Endothelial cell of umbilical vein (primary cell): Measurements from ENCODE around the gene HECW1. TPM values are rescaled to one million over a fixed set of nuclear protein-coding genes. Genes with fewer than 3 reads are reported as not detected.

ENCODE experiments used
- BruUV-seq: library from RNA; stranded (reverse); fragments of 400-500 nt; replicated peaks from 2 replicates; lab custom pipeline; 2021; lab: Mats Ljungman, UMichigan
- CTCF ChIA-PET: fragments of 300-600, 350-600 bp; sonication (Branson Sonifier 250); formaldehyde crosslinking; loops from one replicate; lab custom pipeline; 2021; ENCODE audit warnings: antibody characterized with exemption, inconsistent platforms; lab: Charles Lee
- POLR2A ChIA-PET: fragments of 300-600, 350-600 bp; sonication (Branson Sonifier 250); formaldehyde crosslinking; loops from one replicate; lab custom pipeline; 2021; ENCODE audit warnings: antibody characterized with exemption, inconsistent platforms; lab: Charles Lee
- DNase-seq: peaks from one replicate; pipeline ENCODE4 v3.0.0-alpha.2; 2011; ENCODE audit warnings: low read depth, low spot score
- FAIRE-seq: peaks from 2 replicates; lab custom pipeline; 2011; peaks lifted over from hg19 to GRCh38; lab: Jason Lieb, UNC
- H2AFZ ChIP-seq: 2 replicates; pipeline ENCODE4 v1.6.0; 2012; ENCODE audit warnings: low read depth, low read length, control low read depth, inconsistent platforms
- H3K27ac ChIP-seq: 2 replicates; pipeline ENCODE4 v1.5.1; 2011; ENCODE audit warnings: low read depth, mild to moderate bottlenecking, control low read depth, low read length, moderate library complexity; ENCODE audit not compliant: insufficient read depth
- H3K27me3 ChIP-seq, 2 experiments: 2 replicates each; pipeline versions ENCODE4 v1.6.0 to v1.6.1; 2011; ENCODE audit warnings: low read length in 2 of 2, mixed read lengths in 1 of 2; ENCODE audit not compliant: control insufficient read depth in 2 of 2, insufficient read depth in 2 of 2
- H3K36me3 ChIP-seq, 2 experiments: 2 replicates in 1 of 2; 3 replicates in 1 of 2; pipeline ENCODE4 v1.5.1; 2011; ENCODE audit warnings: low read length in 2 of 2, mild to moderate bottlenecking in 1 of 2, moderate library complexity in 1 of 2; ENCODE audit not compliant: control insufficient read depth in 2 of 2, insufficient read depth in 2 of 2; ENCODE audit errors: extremely low read depth in 1 of 2
- H3K4me1 ChIP-seq: 3 replicates; pipeline ENCODE4 v1.5.1; 2011; ENCODE audit warnings: mild to moderate bottlenecking, low read length; ENCODE audit not compliant: control insufficient read depth, insufficient read depth; ENCODE audit errors: extremely low read depth
- H3K4me2 ChIP-seq: 2 replicates; pipeline ENCODE4 v1.6.1; 2011; ENCODE audit warnings: low read length, control low read depth, mixed read lengths; ENCODE audit not compliant: insufficient read depth
- H3K4me3 ChIP-seq, 3 experiments: fragments of 200-600 bp in 1 of 3; sonication (generic), shearing (Covaris generic) in 1 of 3; replicated peaks in 1 of 3; 2 replicates each; pipeline ENCODE4 v1.5.1; 2011 to 2016; ENCODE audit warnings: control low read depth in 3 of 3, low read length in 3 of 3, mild to moderate bottlenecking in 2 of 3, inconsistent platforms in 1 of 3, low read depth in 1 of 3, moderate library complexity in 1 of 3; ENCODE audit not compliant: insufficient read depth in 1 of 3
- H3K79me2 ChIP-seq: 2 replicates; pipeline ENCODE4 v1.6.0; 2012; ENCODE audit warnings: low read length, inconsistent platforms; ENCODE audit not compliant: control insufficient read depth, insufficient read depth
- H3K9ac ChIP-seq: replicated peaks from 2 replicates; pipeline ENCODE3; 2011; ENCODE audit warnings: low read length, control low read depth; ENCODE audit not compliant: insufficient read depth; ENCODE audit errors: extremely low read depth
- H3K9me1 ChIP-seq: replicated peaks from 3 replicates; pipeline ENCODE4 v1.6.0; 2011; ENCODE audit warnings: mild to moderate bottlenecking, low read length; ENCODE audit not compliant: control insufficient read depth, insufficient read depth; ENCODE audit errors: extremely low read depth
- H3K9me3 ChIP-seq: replicated peaks from 2 replicates; pipeline ENCODE4 v1.5.1; 2012; ENCODE audit warnings: low read length, inconsistent platforms; ENCODE audit not compliant: control insufficient read depth, insufficient read depth
- H4K20me1 ChIP-seq: replicated peaks from 2 replicates; pipeline ENCODE3; 2011; ENCODE audit warnings: mild to moderate bottlenecking, low read length; ENCODE audit not compliant: control insufficient read depth, insufficient read depth; ENCODE audit errors: extremely low read depth
- CTCF ChIP-seq, 2 donors: IDR thresholded peaks; 1 replicate in 1 of 2; 2 replicates in 1 of 2; pipeline ENCODE4 v1.5.1; 2011; ENCODE audit warnings: low read length in 2 of 2, mild to moderate bottlenecking in 2 of 2, moderate library complexity in 2 of 2, control low read depth in 1 of 2, inconsistent platforms in 1 of 2, low read depth in 1 of 2; ENCODE audit not compliant: insufficient read depth in 1 of 2; ENCODE audit errors: extremely low read depth in 1 of 2
- EZH2 ChIP-seq: IDR thresholded peaks from 2 replicates; pipeline ENCODE4 v1.6.1; 2012; ENCODE audit warnings: borderline replicate concordance, low read depth, mild to moderate bottlenecking, moderate library complexity, low read length, inconsistent platforms; ENCODE audit not compliant: severe bottlenecking
- FOS ChIP-seq: IDR thresholded peaks from 2 replicates; pipeline ENCODE4 v1.6.1; 2011; ENCODE audit warnings: mild to moderate bottlenecking, low read length, moderate library complexity, borderline replicate concordance; ENCODE audit not compliant: insufficient read depth
- GATA2 ChIP-seq: IDR thresholded peaks from 2 replicates; pipeline ENCODE4 v1.7.0; 2011; ENCODE audit warnings: low read depth, mild to moderate bottlenecking, moderate library complexity, mixed read lengths, low read length; ENCODE audit not compliant: insufficient read length, insufficient read depth
- JUN ChIP-seq: IDR thresholded peaks from 2 replicates; pipeline ENCODE4 v1.6.1; 2011; ENCODE audit warnings: borderline replicate concordance, low read depth; ENCODE audit not compliant: insufficient read length, insufficient read depth
- POLR2A ChIP-seq: IDR thresholded peaks from 2 replicates; pipeline ENCODE4 v1.6.1; 2012; ENCODE audit warnings: low read depth, mild to moderate bottlenecking, control low read depth, low read length
- POLR2AphosphoS5 ChIP-seq: IDR thresholded peaks from 2 replicates; pipeline ENCODE4 v1.6.1; 2012; ENCODE audit warnings: low read depth, mild to moderate bottlenecking, control low read depth, low read length, moderate library complexity; ENCODE audit not compliant: insufficient read depth
- dilution Hi-C: fragments of 300-500 bp; cut with MboI; formaldehyde crosslinking; loops from one replicate; pipeline ENCODE4 v1.15.0; 2019; ENCODE audit warnings: low sequenced_read_pairs; ENCODE audit not compliant: extremely low pct_ligation_motif_present
- intact Hi-C: fragments of 100-400 bp; cut with micrococcal nuclease; formaldehyde crosslinking; loops from one replicate; pipeline ENCODE4 v1.10.0; 2022
- polyA plus RNA-seq, 4 experiments: library from polyadenylated mRNA; depleted of rRNA in 3 of 4; stranded (reverse) in 3 of 4; unstranded in 1 of 4; fragments of >200 nt; gene quantifications; 2 replicates each; pipeline versions ENCODE4 v1.2.1 to v1.2.3, GENCODE V29; 2011 to 2012; ENCODE audit warnings: missing spikeins in 1 of 4
- total RNA-seq: library from RNA; stranded (reverse); gene quantifications from 2 replicates; pipeline ENCODE4 v1.2.3, GENCODE V29; 2021
- TF ChIP-seq, protein P1 (sequence below): IDR thresholded peaks from 2 replicates; pipeline ENCODE4 v1.6.1; 2011; ENCODE audit not compliant: insufficient read depth, insufficient read length

HECW1 gene
- total and polyA plus RNA-seq, 2 donors (not counting 3 experiments of a cell fraction or from before 2014, with no cell fraction given) = not detected

GRCh38 chr7:43513251-43513650 is 400.8 kb downstream of the HECW1 start:
- Histone ChIP-seq H3K9me1 (no peaks in the 10 kb centered on the region), H3K4me1 (no peaks in the 10 kb centered on the region), H4K20me1 (no peaks in the 10 kb centered on the region), H2AFZ (peak overlapping the region; percentile 31), H3K79me2 (no peaks in the 10 kb centered on the region), H3K27me3 (peaks cover 2 to 15% of the 10 kb centered on the region in 2 experiments), H3K9me3 (no peaks in the 10 kb centered on the region), H3K36me3 (no peaks in the 10 kb centered on the region), H3K4me2 (no peak overlapping the region), H3K4me3 (no peak overlapping the region), H3K27ac (no peak overlapping the region), H3K9ac (no peak overlapping the region)
- no peak for FAIRE-seq
- dilution Hi-C loops (no loop called here), intact Hi-C loops (no loop called here)
- peak; percentile 9 for DNase-seq
- ChIA-PET CTCF (no interaction called here), POLR2A (no interaction called here)
- no TSS peak for BruUV-seq
- TF ChIP-seq FOS = no peak
- no peak for TF ChIP-seq CTCF (IDR thresholded peaks at IDR 0.05; ENCODE audit: extremely low read depth in 1 of 2, insufficient read depth in 1 of 2, low read depth in 1 of 2, low read length in 2 of 2)
- TF ChIP-seq POLR2A = no peak
- no peak for TF ChIP-seq GATA2
- TF ChIP-seq POLR2AphosphoS5 = no peak
- no peak for TF ChIP-seq JUN
- no peak for TF ChIP-seq EZH2
- TF ChIP-seq, protein P1, sequence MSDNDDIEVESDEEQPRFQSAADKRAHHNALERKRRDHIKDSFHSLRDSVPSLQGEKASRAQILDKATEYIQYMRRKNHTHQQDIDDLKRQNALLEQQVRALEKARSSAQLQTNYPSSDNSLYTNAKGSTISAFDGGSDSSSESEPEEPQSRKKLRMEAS = peak; percentile 22
